HepG2 (cell line): ENCODE data around the gene PRR23E. TPM values are rescaled to one million over a fixed set of nuclear protein-coding genes. Genes with fewer than 3 reads are reported as not detected.

Source experiments
- ATAC-seq: fragments of 200-7000 bp; cut with Tn5 transposase; 3 replicates; pipeline ENCODE4 v1.9.1; 2020; ENCODE audit warnings: mild to moderate bottlenecking, moderate library complexity
- BruUV-seq: library from RNA; stranded (reverse); fragments of 400-500 nt; replicated peaks from 2 replicates; lab custom pipeline; 2021; lab: Mats Ljungman, UMichigan
- CTCF ChIA-PET: fragments of 300-600 bp; formaldehyde crosslinking; extraction: SDS; loops from one replicate; lab custom pipeline; 2021; ENCODE audit warnings: low total read pairs, inconsistent platforms, low intra/inter-chr PET ratio; lab: Yijun Ruan, JAX
- POLR2A ChIA-PET: fragments of 350-600 bp; sonication (Branson Sonifier 250); formaldehyde crosslinking; loops from one replicate; lab custom pipeline; 2020; ENCODE audit warnings: antibody characterized with exemption, inconsistent platforms; lab: Yijun Ruan, JAX
- DNase-seq: peaks from one replicate; pipeline ENCODE4 v3.0.0-alpha.2; 2015; ENCODE audit warnings: low spot score
- FAIRE-seq: peaks from 3 replicates; lab custom pipeline; 2011; peaks lifted over from hg19 to GRCh38; lab: Jason Lieb, UNC
- H2AFZ ChIP-seq: one replicate; pipeline ENCODE4 v1.6.1; 2011; ENCODE audit warnings: low read length, inconsistent platforms
- H3K27ac ChIP-seq: fragments of 300-600 bp; 3 replicates; pipeline ENCODE4 v1.8.0; 2011; ENCODE audit warnings: mixed run types, mild to moderate bottlenecking, mixed read lengths, low read length, inconsistent platforms; ENCODE audit not compliant: insufficient read depth; ENCODE audit errors: extremely low read length
- H3K27me3 ChIP-seq, 2 experiments: fragments of 200-600 bp in 1 of 2; 2 replicates in 1 of 2; 3 replicates in 1 of 2; pipeline versions ENCODE4 v1.6.0 to v1.8.0; 2011; ENCODE audit warnings: low read length in 2 of 2, mild to moderate bottlenecking in 2 of 2, moderate library complexity in 2 of 2, inconsistent platforms in 1 of 2; ENCODE audit not compliant: insufficient read depth in 2 of 2, control insufficient read depth in 1 of 2
- H3K36me3 ChIP-seq, 2 experiments: fragments of 200-600 bp in 1 of 2; replicated peaks in 1 of 2; 2 replicates in 1 of 2; 3 replicates in 1 of 2; pipeline versions ENCODE4 v1.5.1 to v1.8.0; 2011; ENCODE audit warnings: low read length in 2 of 2, inconsistent platforms in 1 of 2; ENCODE audit not compliant: insufficient read depth in 2 of 2, control insufficient read depth in 1 of 2
- H3K4me1 ChIP-seq: 2 replicates; pipeline ENCODE4 v1.5.1; 2012; ENCODE audit warnings: low read length, inconsistent platforms; ENCODE audit not compliant: insufficient read depth
- H3K4me2 ChIP-seq: 2 replicates; pipeline ENCODE4 v1.6.0; 2011; ENCODE audit warnings: low read depth, low read length, inconsistent platforms
- H3K4me3 ChIP-seq, 3 experiments: fragments of 200-600 bp in 1 of 3; sonication (generic), shearing (Covaris generic) in 1 of 3; replicated peaks in 1 of 3; 2 replicates each; pipeline ENCODE4 v1.5.1; 2011 to 2016; ENCODE audit warnings: low read length in 3 of 3, inconsistent platforms in 2 of 3, low read depth in 2 of 3, mild to moderate bottlenecking in 2 of 3, control low read depth in 1 of 3, mixed read lengths in 1 of 3; ENCODE audit not compliant: insufficient read depth in 1 of 3
- H3K79me2 ChIP-seq: one replicate; pipeline ENCODE4 v1.6.1; 2011; ENCODE audit warnings: low read length, inconsistent platforms; ENCODE audit not compliant: insufficient read depth
- H3K9ac ChIP-seq: 2 replicates; pipeline ENCODE4 v1.6.0; 2011; ENCODE audit warnings: mild to moderate bottlenecking, low read depth, low read length, inconsistent platforms; ENCODE audit not compliant: insufficient read depth
- H3K9me3 ChIP-seq: 2 replicates; pipeline ENCODE4 v1.5.1; 2012; ENCODE audit warnings: mild to moderate bottlenecking, low read length
- H4K20me1 ChIP-seq: 2 replicates; pipeline ENCODE4 v1.6.0; 2011; ENCODE audit warnings: inconsistent platforms, mild to moderate bottlenecking, low read length, moderate library complexity; ENCODE audit not compliant: insufficient read depth
- HMGA1 ChIP-seq: sonication (generic); formaldehyde crosslinking; conservative IDR thresholded peaks from 2 replicates; pipeline ENCODE4 v1.4.0; 2020; ENCODE audit warnings: missing genetic modification reagents
- MTF1 ChIP-seq: sonication (generic); formaldehyde crosslinking; IDR thresholded peaks from 2 replicates; pipeline ENCODE4 v1.5.0; 2020; ENCODE audit warnings: missing genetic modification reagents
- SAFB2 ChIP-seq: sonication (generic); formaldehyde crosslinking; IDR thresholded peaks from 2 replicates; pipeline ENCODE4 v1.5.1; 2020; ENCODE audit warnings: missing genetic modification reagents, low read depth, mild to moderate bottlenecking, borderline replicate concordance
- SMYD3 ChIP-seq: sonication (generic); formaldehyde crosslinking; IDR thresholded peaks from 2 replicates; pipeline ENCODE4 v1.8.1; 2023; ENCODE audit warnings: mild to moderate bottlenecking, missing genetic modification reagents
- ZGPAT ChIP-seq: IDR thresholded peaks from 2 replicates; pipeline ENCODE4 v1.6.1; 2016; ENCODE audit warnings: mild to moderate bottlenecking
- ZNF614 ChIP-seq: IDR thresholded peaks from 2 replicates; pipeline ENCODE4 v1.6.1; 2018; ENCODE audit warnings: missing biosample characterization, missing genetic modification reagents, inconsistent platforms, borderline replicate concordance
- ZNF7 ChIP-seq: IDR thresholded peaks from 2 replicates; pipeline ENCODE4 v1.6.1; 2016; ENCODE audit warnings: missing biosample characterization, missing genetic modification reagents
- WGBS: methylation state at CpG from one replicate; pipeline ENCODE4 v1.1.6; 2017; ENCODE audit warnings: low lambda C conversion rate; 5-methylcytosine and 5-hydroxymethylcytosine counted together
- in situ Hi-C: cut with HindIII; loops from 2 replicates; pipeline ENCODE4 v1.10.0; 2017; ENCODE audit warnings: low pct_unique_long_range_greater_than_20kb; ENCODE audit not compliant: extremely low pct_ligation_motif_present
- intact Hi-C: fragments of 100-400 bp; cut with micrococcal nuclease; formaldehyde crosslinking; loops from one replicate; pipeline ENCODE4 v1.10.0; 2022; ENCODE audit not compliant: unreplicated experiment
- polyA plus RNA-seq, 8 experiments: library from polyadenylated mRNA; depleted of rRNA in 3 of 8; stranded (reverse) in 7 of 8; unstranded in 1 of 8; fragments of >200 nt; fragmentation: Illumina TruSeq in 4 of 8; extraction: Trizol in 4 of 8; gene quantifications; 2 replicates each; pipeline versions ENCODE4 v1.2.1 to v1.2.3, GENCODE V29; 2011 to 2016; ENCODE audit warnings: low read depth in 4 of 8, missing spikeins in 1 of 8, mixed read lengths in 1 of 8; ENCODE audit not compliant: insufficient read depth in 1 of 8
- total RNA-seq, 5 experiments: library from RNA; depleted of rRNA; stranded (reverse); fragments of >200 nt; fragmentation: Illumina TruSeq; extraction: Trizol; gene quantifications; 2 replicates each; pipeline ENCODE4 v1.2.3, GENCODE V29; 2016; ENCODE audit warnings: low read depth in 1 of 5

PRR23E gene
- total and polyA plus RNA-seq, 2 of the 13 experiments (the other 11 are each of a cell fraction or from before 2014, with no cell fraction given): not detected

GRCh38 chr3:127206611-127207516, 13.9 kb downstream of the PRR23E start (continued):
- TF ChIP-seq ZNF7 (CRISPR knock-in tag) (no peak), ZNF614 (no peak), HMGA1 (CRISPR knock-in tag) (no peak), SMYD3 (CRISPR knock-in tag) (no peak)
- TF ChIP-seq, all 625 proteins: peak for 0

GRCh38 chr3:127207727-127208482, 15.0 kb downstream of the PRR23E start:
- in situ Hi-C loops: no loop called here
- H4K20me1 ChIP-seq: no peaks in the 10 kb centered on the region
- DNase-seq: no peak
- no peak overlapping the region for H3K4me2 ChIP-seq
- no TSS peak for BruUV-seq
- POLR2A ChIA-PET: no interaction called here
- intact Hi-C loops: no loop called here
- H3K4me3 ChIP-seq: no peak overlapping the region
- 31% methylated on average over 3 of the region's 8 CpGs for WGBS
- no peak for FAIRE-seq
- H3K79me2 ChIP-seq: no peaks in the 10 kb centered on the region
- no peaks in the 10 kb centered on the region for H3K36me3 ChIP-seq
- ATAC-seq: no peak
- CTCF ChIA-PET: no interaction called here
- no peak overlapping the region for H2AFZ ChIP-seq
- H3K27ac ChIP-seq: no peak overlapping the region
- H3K9me3 ChIP-seq: no peaks in the 10 kb centered on the region
- no peak for TF ChIP-seq ZGPAT
- no peak for TF ChIP-seq SAFB2 (CRISPR knock-in tag)
- TF ChIP-seq MTF1 (CRISPR knock-in tag): no peak
- H3K27me3 ChIP-seq: peaks cover 6 to 20% of the 10 kb centered on the region in 2 experiments; a peak in 3 of 5 replicates
- no peak overlapping the region for H3K9ac ChIP-seq
- no peaks in the 10 kb centered on the region for H3K4me1 ChIP-seq
